Posterior cingulate gyrus (tissue), 11 donors: ENCODE measurements around the gene ARL10.

Source experiments
- DNase-seq, 10 donors: peaks; one replicate each; pipeline versions ENCODE4 v3.0.0 to v3.0.0-alpha.2; 2020 to 2021; ENCODE audit warnings: mixed read lengths in 3 of 10
- intact Hi-C: fragments of 100-400 bp; cut with DNase I; formaldehyde crosslinking; loops from one replicate; pipeline ENCODE4 v1.15.1; 2023

ARL10 gene

DNA sequence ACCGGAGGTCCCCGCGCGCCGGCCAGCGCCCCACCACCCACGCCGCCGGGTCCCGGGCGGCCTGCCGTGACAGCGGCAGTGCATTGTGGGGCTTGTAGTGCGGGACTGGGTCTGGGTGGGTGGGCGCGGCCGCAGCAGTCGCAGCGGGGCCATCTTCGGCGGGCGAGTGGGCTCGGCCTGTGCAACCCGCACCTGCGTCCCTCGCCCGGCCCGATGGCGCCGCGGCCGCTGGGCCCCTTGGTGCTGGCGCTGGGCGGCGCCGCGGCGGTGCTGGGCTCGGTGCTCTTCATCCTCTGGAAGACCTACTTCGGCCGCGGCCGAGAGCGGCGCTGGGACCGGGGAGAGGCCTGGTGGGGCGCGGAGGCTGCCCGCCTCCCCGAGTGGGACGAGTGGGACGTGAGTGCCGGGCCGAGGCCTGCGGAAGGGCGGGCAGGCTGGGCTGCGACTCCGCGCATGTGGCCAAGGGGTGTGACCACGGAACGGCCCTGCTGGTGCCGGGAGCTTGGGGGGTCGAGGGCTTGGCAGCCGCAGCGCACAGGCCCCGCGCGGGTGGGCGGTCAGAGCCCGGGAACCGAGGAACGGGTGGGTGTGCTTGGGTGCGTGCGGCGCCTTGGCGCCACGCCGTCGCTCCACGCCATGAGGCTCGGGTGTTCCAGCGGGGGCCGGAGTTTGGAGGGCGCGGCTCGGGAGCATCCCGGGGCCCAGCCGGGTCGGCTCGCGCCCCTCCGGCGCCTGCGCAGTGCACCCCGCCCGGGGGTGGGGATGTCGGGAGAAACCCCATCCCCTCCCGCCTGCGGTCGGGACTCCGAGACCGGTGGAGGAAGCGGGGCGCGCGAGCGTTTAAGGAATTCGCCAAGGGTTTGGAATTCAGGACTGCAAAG is at the start of gene ARL10:
ARL10 (plus strand) TSS at position 137 of the 881 bp plus-strand sequence; CDS start at position 214, 77 bp downstream.
- DNase-seq: peak; percentile 29 to 93 (median 62)
- intact Hi-C loops: no loop called here

DNA sequence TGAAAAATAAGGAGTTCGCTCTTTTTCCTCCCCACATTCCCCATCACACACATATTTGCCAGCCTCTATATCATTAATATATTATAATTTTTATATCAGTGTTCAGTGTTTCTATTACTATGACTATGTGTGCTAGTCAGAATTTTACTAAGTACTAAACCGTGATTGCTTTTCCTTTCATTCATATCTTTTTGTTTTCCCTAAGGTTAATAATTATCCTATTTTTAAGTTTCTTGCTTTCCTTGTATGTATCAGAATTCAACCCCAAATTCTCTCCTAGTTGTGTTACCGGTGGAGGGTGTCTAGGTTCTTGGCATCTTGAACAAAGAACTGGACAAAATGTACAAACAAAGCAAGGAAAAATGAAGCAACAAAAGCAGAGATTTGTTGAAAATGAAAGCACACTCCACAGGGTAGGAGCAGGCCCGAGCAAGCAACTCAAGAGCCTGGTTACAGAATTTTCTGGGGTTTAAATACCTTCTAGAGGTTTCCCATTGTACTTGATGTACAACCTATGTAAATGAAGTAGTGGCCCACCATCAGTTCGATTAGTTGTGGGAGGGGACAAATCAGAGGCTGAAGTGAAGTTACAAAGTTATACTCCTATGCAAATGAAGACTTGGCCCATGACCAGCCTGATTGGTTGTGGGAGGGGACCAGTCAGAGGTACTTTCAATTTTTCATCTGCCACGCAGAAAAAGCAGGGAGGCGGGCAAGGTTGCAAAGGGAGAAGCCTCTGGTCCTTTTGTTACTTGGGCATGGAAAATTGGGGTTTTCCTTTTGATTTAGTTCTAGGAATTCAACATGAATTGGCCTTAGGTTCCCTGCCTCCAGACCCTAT is 47.5 kb upstream of the ARL10 start:
- intact Hi-C loops: no loop called here
- no peak for DNase-seq

GRCh38 chr5:176319827-176320554 is 45.3 kb upstream of the ARL10 start:
- DNase-seq: no peak
- intact Hi-C loops: no loop called here

GRCh38 chr5:176320577-176320976 is 44.7 kb upstream of the ARL10 start:
- DNase-seq: no peak
- intact Hi-C loops: no loop called here

DNA sequence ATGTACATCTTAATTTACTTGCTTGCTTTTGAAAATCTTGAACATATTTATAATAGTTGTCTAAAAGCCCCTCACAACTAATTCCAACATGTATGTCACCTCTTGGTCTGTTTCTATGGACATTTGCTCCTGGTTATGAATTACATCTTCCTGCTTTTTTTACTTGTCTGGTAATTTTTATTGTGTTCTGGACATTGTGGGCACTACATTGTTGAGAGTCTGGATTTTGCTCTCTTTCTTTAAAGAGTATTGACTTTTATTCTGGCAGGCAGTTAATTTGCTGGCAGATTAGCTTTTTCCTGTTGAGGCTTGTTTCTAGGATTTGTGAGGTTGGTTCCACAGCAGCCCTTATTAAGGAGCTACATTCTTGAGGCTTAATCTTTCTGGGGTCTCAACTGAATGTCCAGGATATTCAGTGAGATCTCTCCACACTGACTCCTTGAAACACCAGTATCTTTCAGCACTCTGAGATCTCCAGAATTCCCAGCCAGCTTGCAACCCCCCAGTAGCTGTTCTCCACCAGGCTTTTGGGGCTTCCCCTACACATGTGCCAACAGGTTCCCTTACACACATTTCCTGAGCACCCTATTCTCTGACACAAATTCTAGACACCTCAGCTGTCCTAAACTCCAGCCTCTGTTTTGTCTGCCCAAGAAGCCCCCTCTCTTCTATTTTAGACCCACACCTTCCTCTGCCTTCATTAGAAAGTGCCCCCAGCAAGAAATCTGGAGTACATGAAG is 31.1 kb upstream of the ARL10 start:
- DNase-seq: no peak
- intact Hi-C loops: no loop called here

DNA sequence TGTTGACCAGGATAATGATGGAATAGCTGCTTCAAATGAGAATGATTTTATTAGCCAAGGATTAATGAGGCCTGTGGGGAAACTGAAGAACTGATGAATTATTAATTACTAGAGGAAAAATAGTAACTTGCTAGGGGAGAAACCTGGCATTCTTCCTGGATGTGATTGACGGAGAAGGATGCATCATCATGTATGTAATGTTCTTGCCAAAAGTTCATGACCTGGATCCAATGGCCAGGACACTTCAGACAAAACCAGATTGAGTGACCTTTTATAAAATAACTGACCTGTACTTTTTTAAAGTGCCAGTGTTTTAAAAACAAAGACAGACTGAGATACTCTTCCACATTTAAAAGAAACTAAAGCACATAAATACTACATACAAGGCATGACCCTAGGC is 27.4 kb upstream of the ARL10 start:
- DNase-seq: no peak
- intact Hi-C loops: no loop called here

DNA sequence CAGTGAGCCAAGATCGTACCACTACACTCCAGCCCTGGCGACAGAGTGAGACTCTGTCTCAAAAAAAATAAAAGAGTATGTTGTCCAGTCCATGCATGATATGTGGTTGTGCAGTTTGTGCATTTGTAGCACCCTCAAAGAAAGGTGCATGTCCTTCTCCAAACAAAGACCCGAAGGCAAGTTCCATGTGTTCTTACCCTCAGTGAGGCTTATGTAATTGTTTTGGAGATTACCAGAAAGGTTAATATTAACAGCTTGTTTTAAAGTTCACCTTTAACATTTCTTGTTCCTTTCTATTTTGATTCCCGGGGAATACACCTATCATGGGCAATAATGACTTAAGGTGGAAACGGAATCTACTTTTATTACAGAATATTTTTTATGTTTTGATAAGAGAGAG is 26.0 kb upstream of the ARL10 start:
- intact Hi-C loops: no loop called here
- no peak for DNase-seq

DNA sequence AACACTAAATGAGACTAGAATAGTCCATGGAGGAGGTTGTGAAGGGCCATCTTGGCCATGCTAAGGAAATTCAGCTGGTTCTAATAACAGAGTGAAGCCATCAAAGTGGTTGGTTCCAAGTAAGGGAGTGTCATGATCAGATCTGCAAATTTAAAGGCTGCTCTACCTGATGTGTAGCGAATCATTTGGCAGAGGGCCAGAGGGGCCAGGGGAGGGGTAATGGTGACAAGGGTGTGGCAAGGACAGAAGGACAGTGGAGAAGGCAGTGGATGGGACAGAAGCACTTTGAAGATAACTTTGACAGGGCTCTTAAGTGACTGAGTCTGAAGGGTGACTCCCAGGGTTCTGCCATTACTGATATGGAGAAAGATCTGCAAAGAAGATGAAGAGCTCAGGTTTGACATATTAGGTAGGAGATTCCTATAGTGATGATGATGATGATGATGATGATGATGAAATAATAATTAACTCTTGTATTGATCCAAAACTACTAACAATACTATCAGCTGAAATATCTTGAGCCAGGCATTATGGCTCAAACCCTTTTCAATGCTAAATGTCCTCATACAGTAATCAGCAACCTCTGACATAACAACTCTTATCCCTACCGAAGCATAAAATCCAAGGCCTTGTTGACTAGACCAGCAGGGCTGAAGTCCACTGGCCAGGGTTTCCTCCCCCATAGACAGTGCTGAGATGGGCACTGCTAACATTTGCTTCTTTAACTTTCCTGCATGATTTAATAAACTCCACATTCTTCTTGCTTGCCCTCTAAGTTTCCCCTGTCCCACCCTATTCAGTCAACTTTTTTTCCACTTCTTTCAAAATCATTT is 23.7 kb upstream of the ARL10 start:
- intact Hi-C loops: no loop called here
- DNase-seq: no peak

DNA sequence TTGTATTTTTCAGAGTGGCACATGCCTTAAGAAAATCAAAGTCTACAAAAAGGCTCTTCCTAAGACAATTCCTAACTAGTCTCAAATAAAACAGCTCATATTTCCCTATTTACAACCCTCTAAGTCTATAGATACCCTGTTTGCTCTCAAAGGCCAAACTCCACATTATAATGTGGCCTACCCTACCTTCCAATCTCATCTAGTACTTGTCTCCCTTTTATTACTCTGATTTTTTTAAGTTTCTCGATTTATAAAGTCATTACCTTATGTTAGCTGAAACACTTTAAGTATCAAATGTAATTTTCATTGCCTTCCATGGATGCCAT is 23.2 kb upstream of the ARL10 start:
- no peak for DNase-seq
- intact Hi-C loops: no loop called here

GRCh38 chr5:176342766-176343458 is 22.4 kb upstream of the ARL10 start:
- no peak for DNase-seq
- intact Hi-C loops: no loop called here

DNA sequence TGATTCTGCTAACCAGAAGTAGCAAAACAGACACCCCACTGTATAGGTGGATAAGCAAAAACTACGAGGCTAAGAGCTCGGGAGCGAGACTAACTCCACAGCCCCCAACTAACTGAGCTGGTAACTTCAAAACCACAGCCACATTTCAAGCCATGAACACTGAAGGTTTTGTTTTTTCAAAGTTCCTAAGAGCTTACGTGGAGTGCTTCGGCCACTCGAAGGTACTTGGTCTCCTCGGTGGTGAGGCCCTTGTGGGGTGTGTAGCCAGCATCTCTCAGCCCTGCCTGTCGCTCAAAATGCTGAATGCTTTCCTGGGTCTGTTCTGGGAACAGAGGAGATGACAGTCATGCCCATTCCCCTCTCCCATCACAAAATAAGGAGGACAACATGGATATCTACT is 14.9 kb upstream of the ARL10 start:
- DNase-seq: no peak
- intact Hi-C loops: no loop called here

DNA sequence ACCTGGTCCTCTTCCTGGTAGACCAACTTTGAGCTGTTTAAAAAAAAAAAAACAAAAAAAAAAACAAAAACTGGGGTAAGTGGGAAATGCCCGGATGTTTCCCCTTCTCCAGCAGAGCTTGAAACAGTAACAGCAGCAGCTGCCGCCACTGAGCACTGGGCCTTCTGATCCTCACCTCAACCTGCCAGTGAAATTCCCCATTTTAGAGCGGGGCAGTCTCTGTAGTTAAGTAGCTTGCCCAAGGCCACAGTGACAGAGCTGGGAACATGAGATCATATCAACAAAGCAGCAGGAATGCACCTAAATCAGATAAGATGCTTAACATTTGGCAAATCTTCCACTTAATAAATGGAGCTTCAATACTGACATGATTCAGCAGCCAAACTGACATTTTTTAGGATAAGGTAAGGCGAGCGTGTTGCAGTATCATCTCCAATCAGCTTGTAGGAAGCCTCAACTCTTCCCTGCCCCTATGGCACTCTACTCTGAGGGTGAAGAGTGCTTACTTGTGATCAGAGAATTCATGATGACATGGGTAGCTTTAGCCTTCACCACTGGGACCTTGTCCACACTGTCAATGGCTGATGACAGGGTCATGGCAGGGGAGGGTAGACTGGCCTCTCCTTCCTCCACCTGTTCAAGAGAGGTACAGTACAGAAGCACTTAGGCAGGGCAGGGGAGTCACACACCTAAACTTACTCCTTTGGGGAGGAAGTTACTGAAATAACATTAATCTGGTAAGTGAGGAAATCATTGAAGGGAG is 13.0 kb upstream of the ARL10 start:
- DNase-seq: no peak
- intact Hi-C loops: no loop called here

- intact Hi-C loops: no loop called here
- DNase-seq: no peak
These were observed 11.8 kb upstream of the ARL10 start for GRCh38 chr5:176353533-176353932.

DNA sequence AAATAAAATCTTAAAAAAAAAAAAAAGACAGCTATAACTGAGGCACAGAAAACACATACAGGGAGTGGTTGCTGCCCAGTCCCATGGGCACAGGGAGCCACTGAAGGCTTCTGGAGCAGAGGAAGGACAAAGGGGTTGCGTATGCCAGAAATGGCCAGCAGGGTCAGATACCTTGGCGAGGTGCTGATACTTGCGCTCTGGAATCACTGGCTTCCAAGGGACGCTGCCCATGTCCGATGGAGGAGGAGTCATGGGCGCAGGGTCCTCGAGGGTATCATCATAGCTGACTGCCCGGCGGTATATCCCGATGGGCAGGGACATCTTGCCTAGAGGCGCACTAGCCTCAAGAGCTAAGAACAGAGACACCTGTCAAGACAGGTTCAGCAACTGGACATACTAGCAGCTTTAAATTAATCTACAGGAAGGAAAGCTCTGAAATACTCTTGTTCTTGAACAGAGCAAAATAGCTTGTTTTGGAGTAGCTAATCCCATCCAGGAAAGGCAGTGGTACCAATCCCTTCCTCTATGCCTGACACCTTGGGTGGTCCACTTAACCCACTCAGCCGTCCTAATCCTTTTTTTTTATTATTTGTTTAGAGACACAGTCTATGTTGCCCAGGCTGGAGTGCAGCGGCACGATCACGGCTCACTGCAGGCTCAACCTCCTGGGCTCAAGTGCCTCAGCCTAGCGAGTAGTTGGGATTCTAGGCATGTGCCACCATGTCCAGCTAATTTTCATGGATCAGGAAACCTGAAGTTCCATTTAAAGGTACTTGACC is 9.7 kb upstream of the ARL10 start:
- intact Hi-C loops: no loop called here
- no peak for DNase-seq

DNA sequence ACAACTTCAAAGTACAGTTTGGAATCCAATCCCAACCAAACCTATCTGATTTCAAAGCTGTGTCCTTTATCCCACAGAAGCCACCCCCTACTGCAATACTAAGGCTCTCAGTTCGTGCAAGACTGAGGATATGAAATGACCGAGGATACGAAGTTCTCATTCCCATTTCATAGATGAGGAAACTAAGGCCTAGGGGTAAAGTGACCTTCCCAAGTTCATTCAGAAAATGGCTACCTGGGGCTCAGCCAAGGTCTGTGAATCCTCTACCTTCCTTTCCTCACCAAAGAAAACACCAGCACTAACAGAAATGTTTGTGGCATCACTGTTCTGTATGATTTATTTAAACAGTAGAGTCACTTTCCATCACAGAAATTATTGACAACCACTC is 9.1 kb upstream of the ARL10 start:
- DNase-seq: no peak
- intact Hi-C loops: no loop called here

- no peak for DNase-seq
- intact Hi-C loops: no loop called here
These were observed 5.6 kb upstream of the ARL10 start for GRCh38 chr5:176359658-176360057.

DNA sequence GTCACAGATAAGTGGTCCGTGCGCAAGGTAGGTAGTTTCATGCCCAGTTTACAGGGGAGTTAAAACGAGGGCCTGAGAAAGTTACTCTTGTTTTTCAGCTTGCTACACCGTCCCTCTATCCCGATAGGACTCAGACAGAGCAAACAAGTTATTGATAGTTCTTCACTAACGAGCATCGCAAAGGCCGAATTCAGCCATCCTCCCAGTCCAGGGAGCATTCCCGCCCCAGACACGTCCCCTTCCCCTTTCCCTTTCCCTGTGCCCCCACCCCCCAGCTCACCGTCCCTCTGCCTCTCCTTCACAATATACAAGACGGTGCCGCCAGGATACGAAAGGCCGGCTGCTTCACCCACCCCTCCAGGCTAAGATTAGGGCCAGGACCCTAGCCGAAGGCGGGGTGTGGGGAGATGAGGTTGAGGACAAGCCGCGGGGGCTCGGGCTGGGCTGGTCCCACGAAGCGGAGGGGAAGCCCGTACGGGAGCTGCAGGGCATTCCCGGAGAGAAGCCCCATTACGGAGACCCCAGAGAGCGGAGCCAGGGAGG is 4.3 kb upstream of the ARL10 start:
- peak in 4 of 10 donors; percentile 21 to 84 (median 51) for DNase-seq
- intact Hi-C loops: loop anchor here (1.0 kb wide), 1 partner anchor 28 kb away; no protein-coding TSS in a partner anchor
